BJ (cell line): ENCODE results near the gene AQP5. TPM values are rescaled to one million over a fixed set of nuclear protein-coding genes. Genes with fewer than 3 reads are reported as not detected.

Experiments used
- CTCF ChIA-PET: fragments of 350-600 bp; formaldehyde crosslinking; extraction: SDS; loops from one replicate; lab custom pipeline; 2021; ENCODE audit warnings: antibody characterized with exemption, inconsistent platforms; lab: Yijun Ruan, JAX
- POLR2A ChIA-PET: fragments of 300-600 bp; sonication (Branson Sonifier 250); formaldehyde crosslinking; extraction: SDS; loops from one replicate; lab custom pipeline; 2021; ENCODE audit warnings: antibody characterized with exemption; lab: Charles Lee
- DNase-seq: peaks from one replicate; pipeline ENCODE4 v3.0.0-alpha.2; 2011; ENCODE audit warnings: low read depth
- H3K27me3 ChIP-seq: 2 replicates; pipeline ENCODE4 v1.6.0; 2011; ENCODE audit warnings: low read length; ENCODE audit not compliant: control insufficient read depth, insufficient read depth
- H3K36me3 ChIP-seq: 2 replicates; pipeline ENCODE4 v1.5.1; 2011; ENCODE audit warnings: low read length; ENCODE audit not compliant: control insufficient read depth, insufficient read depth
- H3K4me3 ChIP-seq: 2 replicates; pipeline ENCODE4 v1.5.1; 2011; ENCODE audit warnings: low read depth, mild to moderate bottlenecking, control low read depth, low read length
- polyA plus RNA-seq: library from polyadenylated mRNA; depleted of rRNA; stranded (reverse); fragments of >200 nt; gene quantifications from 2 replicates; pipeline ENCODE4 v1.2.3, GENCODE V29; 2011
- TF ChIP-seq, protein P1 (sequence below): IDR thresholded peaks from 2 replicates; pipeline ENCODE4 v1.5.1; 2011; ENCODE audit warnings: low read depth, mild to moderate bottlenecking, control low read depth, inconsistent platforms, low read length, moderate library complexity; ENCODE audit not compliant: insufficient read depth

AQP5 gene
- polyA plus RNA-seq, 1 experiment, result not detected

DNA sequence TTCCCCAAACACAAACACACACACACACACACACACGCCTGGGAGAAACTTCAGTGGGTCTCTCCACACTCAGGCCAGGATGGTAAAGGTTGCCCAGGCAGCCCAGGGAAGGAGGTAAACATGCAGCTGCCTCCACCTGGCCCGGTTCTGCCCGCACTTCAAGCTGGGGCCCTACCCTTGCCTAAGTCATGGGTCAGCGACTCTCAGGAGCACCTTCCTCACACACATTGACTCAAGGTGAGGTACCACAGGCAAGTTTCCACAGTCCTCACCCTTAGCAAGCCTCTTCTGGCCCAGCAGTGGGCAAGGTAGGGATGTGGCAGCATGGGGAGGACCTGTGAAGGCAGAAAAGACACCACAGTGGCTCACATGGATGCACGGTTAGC lies 43.9 kb upstream of the AQP5 start:
- no peak overlapping the region for H3K4me3 ChIP-seq
- ChIA-PET CTCF (interaction anchor here (0.6 kb wide), 1 partner anchor 28 kb away, joined by 3 read pairs; no protein-coding TSS in a partner anchor), POLR2A (no interaction called here)
- no peaks in the 10 kb centered on the region for H3K36me3 ChIP-seq
- no peak for DNase-seq
- TF ChIP-seq, protein P1, sequence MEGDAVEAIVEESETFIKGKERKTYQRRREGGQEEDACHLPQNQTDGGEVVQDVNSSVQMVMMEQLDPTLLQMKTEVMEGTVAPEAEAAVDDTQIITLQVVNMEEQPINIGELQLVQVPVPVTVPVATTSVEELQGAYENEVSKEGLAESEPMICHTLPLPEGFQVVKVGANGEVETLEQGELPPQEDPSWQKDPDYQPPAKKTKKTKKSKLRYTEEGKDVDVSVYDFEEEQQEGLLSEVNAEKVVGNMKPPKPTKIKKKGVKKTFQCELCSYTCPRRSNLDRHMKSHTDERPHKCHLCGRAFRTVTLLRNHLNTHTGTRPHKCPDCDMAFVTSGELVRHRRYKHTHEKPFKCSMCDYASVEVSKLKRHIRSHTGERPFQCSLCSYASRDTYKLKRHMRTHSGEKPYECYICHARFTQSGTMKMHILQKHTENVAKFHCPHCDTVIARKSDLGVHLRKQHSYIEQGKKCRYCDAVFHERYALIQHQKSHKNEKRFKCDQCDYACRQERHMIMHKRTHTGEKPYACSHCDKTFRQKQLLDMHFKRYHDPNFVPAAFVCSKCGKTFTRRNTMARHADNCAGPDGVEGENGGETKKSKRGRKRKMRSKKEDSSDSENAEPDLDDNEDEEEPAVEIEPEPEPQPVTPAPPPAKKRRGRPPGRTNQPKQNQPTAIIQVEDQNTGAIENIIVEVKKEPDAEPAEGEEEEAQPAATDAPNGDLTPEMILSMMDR, result no peak
- no peaks in the 10 kb centered on the region; the same call in 1 of the 2 replicates for H3K27me3 ChIP-seq

DNA sequence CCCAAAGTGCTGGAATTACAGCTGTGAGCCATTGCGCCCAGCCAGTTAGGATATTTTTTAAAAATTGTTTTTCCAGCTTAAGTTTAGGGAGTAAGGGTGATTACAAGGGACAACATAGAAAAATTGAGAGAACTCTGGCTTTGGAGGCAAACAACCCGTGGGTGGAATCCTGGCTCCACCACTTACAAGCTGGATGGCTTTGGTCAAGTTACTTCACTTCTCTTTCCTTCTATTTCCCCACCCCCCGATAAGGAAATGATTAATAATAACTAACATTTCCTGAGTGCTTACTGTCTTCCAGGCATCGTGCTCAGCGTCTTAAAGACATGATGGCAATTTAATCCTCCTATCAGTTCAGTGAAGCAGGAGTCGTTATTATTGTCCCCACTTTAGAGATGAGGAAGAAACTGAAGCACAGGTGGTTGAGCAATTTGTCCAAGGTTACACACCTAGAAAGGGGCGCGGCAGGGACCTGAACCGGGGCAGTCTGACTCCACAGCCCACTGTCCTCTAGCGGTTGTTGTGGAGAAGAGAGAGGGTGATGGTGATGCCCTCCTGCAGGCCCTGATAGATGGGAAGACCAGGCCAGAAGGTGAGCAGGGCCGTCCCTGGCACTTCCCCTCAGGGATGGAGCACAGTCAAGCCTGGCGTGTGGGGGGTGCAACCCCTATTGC lies 41.3 kb upstream of the AQP5 start:
- no peaks in the 10 kb centered on the region; the same call in 1 of the 2 replicates for H3K27me3 ChIP-seq
- H3K36me3 ChIP-seq, result no peaks in the 10 kb centered on the region
- TF ChIP-seq, protein P1, result no peak
- POLR2A ChIA-PET, result no interaction called here
- CTCF ChIA-PET, result interaction anchor here (1.2 to 1.4 kb wide), 3 partner anchors 9 to 51 kb away, joined by 3 to 5 read pairs (median 3); no protein-coding TSS in a partner anchor
- no peak for DNase-seq
- no peak overlapping the region for H3K4me3 ChIP-seq

DNA sequence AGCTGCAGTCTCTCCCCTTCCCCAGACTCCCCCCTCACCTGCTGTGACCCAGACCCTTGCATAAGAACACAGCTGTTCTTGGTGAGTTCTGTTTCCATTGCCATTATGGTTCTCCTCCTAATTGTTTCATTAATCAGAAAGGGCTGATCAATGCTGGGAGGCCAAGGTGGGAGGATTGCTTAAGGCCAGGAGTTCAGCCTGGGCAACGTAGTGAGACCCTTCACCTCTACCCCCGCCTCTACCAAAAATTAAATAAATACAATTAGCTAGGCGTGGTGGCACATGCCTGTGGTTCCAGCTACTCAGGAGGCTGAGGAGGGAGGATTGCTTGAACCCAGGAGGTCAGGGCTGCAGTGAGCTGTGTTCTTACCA lies 40.8 kb upstream of the AQP5 start:
- H3K27me3 ChIP-seq, result no peaks in the 10 kb centered on the region; the same call in 1 of the 2 replicates
- ChIA-PET CTCF (interaction anchor here (1.4 kb wide), 1 partner anchor 17 kb away, joined by 5 read pairs; no protein-coding TSS in a partner anchor), POLR2A (no interaction called here)
- no peak for DNase-seq
- TF ChIP-seq, protein P1, result no peak
- no peak overlapping the region for H3K4me3 ChIP-seq
- no peaks in the 10 kb centered on the region for H3K36me3 ChIP-seq

DNA sequence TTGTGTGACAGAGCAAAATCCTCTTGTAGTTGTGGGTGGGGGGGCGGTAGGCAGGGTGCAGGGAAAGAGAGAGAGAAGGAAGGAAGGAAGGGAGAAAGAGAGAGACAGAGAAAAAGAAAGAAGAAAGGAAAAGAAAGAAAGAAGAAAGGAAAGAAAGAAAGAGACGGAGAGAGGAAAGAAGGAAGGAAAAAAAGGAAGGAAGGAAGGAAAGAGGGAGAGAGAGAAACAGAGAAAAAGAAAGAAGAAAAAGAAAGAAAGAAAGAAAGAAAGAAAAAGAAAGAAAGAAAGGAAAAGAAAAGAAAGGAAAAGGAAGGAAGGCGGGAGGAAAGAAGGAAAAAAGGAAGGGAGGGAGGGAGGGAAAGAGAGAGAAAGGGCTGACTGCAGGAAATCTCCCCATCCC lies 40.4 kb upstream of the AQP5 start:
- H3K36me3 ChIP-seq, result no peaks in the 10 kb centered on the region
- ChIA-PET CTCF (interaction anchor here (1.4 kb wide), 1 partner anchor 16 kb away, joined by 5 read pairs; no protein-coding TSS in a partner anchor), POLR2A (no interaction called here)
- no peak for DNase-seq
- no peaks in the 10 kb centered on the region; the same call in 1 of the 2 replicates for H3K27me3 ChIP-seq
- TF ChIP-seq, protein P1, result no peak
- H3K4me3 ChIP-seq, result no peak overlapping the region

DNA sequence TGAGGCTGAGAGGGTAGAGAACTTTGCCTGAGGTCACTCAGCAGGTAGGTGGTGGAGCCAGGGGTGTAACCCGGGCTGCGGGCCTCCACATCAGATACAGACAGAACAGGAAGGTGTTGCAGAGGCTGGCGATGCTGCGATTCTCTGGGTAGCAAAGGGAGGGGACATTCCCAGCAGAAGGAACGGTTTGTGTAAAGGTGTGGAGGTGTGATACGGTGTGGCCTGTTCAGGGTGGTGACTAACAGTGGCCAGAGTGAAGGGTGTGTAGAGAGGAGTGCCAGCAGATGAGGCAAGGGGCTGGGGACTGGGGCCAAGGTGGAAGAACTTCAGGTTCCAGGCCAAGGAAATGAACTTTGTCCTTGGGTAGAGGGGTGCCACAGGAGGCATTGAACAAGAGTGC lies 39.7 kb upstream of the AQP5 start:
- POLR2A ChIA-PET, result no interaction called here
- H3K36me3 ChIP-seq, result no peaks in the 10 kb centered on the region
- no peak overlapping the region for H3K4me3 ChIP-seq
- no peaks in the 10 kb centered on the region; the same call in 1 of the 2 replicates for H3K27me3 ChIP-seq
- TF ChIP-seq, protein P1, result no peak
- CTCF ChIA-PET, result interaction anchor here (0.9 kb wide), 1 partner anchor 17 kb away, joined by 3 read pairs; no protein-coding TSS in a partner anchor
- DNase-seq, result no peak
